GM12892 (cell line): ENCODE measurements around the gene QRSL1.

Experiments used
- POLR2AphosphoS5 ChIP-seq: IDR thresholded peaks from 2 replicates; pipeline ENCODE4 v1.6.1; 2011; ENCODE audit warnings: low read depth, low read length, control low read depth
- TAF1 ChIP-seq: IDR thresholded peaks from 2 replicates; pipeline ENCODE4 v1.6.1; 2011; ENCODE audit warnings: low read depth, mild to moderate bottlenecking, control low read depth, low read length, borderline replicate concordance

GRCh38 chr6:106670236-106670635 lies 40.9 kb downstream of the QRSL1 start:
- no peak for TF ChIP-seq POLR2AphosphoS5
- TF ChIP-seq TAF1: no peak
